HG02970 (cell line): Measurements from ENCODE around the gene FZD7.

Experiments
- ATAC-seq: cut with Tn5 transposase; IDR thresholded peaks from one replicate; pipeline ENCODE4 v1.9.1; 2021; ENCODE audit warnings: mild to moderate bottlenecking, moderate library complexity, moderate number of reproducible peaks; ENCODE audit not compliant: unreplicated experiment, low FRiP score

FZD7 gene

DNA sequence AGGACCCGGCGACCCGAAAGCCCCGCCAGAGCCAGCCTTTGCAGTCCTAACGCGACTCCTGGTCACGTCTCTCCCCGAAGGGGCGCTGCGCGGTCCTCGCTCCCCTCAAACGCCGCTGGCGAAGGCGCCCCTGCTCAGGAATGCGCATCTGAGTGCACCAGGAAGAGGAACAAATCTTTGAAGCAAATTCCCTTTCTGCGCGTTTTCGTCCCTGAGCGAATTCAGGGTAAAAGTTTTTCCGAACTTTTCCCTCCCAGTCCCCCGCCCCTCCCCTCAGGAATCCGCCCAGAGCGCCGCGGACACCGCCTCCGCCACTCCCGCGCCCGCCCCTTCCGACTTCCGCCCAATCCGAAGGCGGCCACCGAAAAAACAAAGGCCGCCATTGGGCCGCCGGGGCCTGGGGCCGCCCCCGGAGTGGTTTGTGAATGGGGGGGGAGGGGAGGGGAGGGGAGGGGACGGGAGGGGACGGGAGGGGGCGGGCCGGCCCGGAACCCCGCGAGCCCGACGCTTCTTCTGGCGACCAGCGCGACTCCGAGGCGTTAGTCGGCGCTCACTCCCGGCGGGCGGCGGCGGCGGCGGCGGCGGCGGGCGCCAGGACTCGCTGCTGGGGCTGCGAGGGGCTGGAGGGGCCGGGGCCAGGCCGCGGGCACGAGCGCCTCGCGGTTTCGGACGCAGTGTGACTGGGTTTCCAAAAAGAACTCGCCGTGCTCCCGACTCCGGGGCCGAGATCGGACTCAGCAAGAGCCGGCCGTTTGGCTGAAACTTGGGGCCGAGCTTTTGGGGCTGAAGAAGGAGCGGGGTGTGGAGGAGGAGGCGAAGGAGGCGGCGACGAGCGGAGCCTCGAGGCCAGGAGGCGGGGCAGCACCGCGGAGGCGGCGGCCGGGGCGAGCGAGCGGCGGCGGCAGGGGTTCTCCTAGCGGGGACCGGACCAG lies at the start of gene FZD7:
FZD7 (plus strand) TSS at position 539 of the 932 bp plus-strand sequence. CDS start 793 bp downstream, outside the sequence.
- ATAC-seq, result peak; percentile 73

DNA sequence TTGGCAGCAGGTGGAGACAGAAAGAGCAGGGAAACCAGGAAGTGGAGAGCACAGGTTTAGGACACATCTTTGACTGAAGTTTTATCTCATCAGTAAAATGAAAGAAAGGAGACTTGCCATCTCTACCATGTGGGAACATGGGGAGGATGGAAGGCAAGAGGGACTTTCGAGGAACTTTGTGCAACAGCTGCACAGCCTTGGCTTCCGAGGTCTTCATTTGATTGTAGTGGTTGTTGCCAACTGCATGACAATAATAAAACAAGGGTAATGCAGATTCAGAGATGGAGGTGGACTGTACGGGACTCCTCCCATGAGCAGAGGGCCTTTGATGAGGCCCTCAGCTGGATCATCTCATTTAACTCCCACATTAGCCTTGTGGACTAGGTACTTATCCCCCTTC lies 49.3 kb upstream of the FZD7 start:
- ATAC-seq, result no peak

DNA sequence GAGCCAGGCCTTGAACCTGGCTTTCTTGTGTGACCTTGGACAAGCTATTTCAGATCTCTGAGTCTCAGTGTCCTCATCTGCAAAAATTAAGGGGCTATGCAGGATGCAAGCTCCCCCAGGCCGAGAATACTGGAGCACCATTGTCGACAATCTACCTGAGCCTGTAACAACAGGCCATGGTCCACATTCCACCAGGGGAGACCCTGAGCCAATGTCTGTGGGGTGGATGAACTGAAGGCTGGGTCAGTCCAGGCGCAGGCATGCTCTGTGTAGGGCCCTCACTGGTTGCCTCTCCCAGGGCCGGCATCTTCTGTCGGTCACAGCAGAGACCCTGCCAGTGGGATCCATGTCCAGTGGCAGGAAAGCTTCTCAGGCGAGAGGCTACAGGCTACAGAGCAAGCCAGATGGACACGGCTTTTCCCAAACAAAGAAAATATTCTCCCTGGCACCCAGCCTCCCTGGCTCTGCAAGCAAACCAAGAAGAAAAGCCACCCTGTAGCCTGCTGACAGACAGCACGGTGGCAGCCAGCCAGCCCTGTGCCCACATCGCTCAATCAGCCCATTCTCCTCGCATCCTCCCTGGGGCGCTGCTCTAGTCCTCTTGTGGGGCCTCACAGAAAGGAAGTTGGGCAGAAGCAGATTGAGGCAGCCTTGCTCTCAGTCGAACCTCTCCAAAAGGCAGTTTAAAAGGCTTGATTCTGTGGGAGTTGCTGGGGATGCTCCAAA lies 48.7 kb upstream of the FZD7 start:
- no peak for ATAC-seq

DNA sequence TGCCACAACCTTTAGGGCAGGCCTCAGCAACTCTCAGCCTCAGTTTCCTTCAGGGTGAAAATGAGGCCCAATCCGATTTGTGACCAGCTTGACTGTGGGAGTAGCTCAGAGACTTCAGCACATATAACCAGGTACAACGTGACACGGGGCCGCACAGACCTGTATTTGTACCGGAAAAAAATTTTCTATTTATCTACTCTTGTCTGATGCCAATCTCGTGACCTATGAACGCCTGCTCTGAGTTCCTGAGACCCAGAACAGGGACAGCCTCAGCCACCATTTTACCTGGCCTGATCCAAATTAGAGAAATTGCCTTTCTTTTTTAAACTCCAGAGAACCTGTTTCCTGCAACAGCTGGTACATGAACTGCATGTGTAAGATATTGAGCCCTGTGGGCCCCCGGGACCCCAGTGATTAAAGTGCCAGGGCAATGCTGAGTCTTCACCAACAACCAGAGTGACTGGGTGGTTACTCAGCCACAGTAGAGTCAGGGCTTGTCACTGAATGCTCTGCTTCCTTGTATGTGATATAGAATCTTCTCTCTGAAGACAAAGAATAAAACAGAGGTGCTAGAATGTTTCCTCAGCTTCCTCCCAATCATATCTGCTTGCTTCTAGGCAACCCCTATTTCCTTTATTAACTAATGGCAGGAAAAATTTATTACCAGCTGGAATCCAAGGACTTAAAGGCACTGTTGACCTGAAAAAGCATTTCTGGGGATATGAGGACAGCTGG lies 47.8 kb upstream of the FZD7 start:
- ATAC-seq, result no peak

DNA sequence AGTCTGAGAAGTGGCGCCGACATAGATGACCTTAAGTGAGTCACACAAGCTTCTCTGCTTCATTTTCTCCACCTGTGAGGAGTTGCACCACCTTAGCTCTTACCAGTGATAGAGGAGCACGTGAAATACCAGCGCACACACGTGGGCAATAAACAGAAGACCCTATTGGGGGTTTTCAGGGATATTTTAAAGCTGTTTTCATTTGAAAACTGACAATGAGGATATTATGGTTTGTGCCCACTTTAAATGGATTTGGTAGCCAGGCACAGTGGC lies 47.3 kb upstream of the FZD7 start:
- ATAC-seq, result no peak

DNA sequence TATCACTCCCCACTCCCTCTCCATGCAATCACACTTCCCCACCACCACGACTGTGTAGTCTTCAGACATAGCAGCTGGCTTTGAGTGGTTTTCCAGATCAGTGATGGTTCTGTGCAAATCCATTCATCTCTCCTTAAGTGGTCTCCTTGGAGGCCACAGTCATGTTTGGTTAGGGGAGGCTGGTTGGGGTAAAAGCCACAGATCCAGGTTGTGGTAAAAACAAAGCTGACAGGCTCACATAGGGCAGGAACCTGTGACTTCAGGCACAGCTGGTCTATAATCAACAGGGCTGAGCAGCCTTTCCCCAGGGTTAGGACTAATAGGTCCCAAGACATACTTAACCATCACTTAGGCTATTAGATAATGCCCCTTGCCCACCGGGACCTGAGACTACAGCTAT lies 46.2 kb upstream of the FZD7 start:
- ATAC-seq, result no peak

DNA sequence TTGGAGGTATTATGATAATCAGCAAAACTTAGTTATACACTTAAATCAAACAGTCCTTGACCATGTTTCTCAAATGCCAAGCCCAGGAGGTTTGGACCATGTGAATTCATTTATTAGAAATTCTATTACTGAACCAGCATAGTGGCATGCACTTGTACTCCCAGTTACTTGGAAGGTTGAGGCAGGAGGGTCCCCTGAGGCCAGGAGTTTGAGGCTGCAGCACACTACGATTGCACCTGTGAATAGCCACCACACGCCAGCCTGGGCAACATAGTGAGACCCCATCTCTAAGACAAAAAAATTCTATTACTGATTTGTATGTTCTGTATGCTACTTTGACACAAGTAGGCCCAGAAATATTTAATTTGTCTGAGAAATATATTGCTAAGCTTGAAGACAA lies 43.6 kb upstream of the FZD7 start:
- no peak for ATAC-seq

DNA sequence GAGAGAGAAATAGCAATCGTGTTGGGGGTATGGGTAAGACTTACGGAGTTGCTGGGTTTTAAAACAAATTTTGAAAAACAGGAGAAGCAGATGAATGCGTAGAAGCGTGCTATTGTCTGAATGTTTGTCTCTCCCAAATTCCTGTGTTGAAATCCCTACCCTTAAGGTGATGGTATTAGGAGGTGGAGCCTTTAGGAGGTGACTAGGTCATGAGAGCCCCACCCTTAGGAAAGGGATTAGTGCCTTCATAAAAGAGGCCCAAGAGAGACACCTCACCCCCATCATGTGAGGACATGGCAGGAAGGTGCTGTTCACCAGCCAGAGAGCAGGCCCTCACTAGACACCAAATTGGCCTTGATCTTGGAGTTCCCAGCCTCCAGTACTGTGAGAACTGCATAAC lies 40.7 kb upstream of the FZD7 start:
- ATAC-seq, result no peak

DNA sequence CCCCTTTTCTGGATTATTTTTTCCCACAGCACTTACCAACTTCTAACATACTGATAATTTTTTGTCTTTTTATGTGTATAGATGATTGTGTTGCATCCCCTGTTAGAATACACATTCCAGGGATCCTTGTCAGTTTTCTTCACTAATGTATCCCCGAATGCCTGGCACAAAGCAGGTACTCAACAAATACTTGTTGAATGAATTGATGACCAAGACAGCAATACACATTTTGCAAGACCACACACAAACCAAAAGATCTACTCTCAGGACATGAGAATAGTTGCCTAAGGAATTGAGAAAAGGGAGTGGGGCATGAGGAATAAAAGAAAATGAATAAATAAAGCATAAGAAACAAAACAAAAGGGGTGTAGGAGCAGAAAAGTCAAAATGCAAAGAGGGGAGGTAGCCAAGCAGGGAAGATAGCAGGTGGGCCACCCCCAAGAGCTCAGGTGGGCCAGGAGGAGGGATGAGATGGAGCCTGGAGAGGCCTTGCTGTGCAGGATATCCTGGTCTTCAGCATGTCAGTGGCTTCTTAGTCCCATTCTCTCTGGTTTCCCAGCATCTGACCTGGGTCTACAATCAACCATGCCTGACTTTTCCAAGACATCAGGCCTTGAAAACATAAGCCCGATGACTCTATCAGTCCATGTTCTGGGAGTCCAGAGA lies 38.5 kb upstream of the FZD7 start:
- no peak for ATAC-seq

DNA sequence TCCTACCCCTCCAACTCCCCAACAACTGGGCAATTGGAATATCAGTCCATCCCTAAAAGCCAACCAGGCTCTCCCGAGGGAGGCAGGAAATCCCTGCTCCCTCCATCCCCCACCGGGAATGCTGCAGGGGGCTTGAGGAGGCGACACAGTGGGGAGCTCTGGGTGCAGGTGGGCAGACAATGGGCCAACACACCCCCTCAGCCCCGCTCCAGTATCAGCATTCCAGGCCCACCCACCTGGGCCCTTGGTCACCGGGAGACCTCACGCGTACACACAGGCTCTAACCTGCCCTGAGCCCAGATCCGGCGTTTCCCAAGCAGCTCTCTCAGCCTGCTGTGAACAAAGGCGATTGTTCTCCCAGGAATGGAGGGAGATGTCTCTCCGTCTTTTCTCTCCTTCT lies 37.6 kb upstream of the FZD7 start:
- ATAC-seq, result no peak

DNA sequence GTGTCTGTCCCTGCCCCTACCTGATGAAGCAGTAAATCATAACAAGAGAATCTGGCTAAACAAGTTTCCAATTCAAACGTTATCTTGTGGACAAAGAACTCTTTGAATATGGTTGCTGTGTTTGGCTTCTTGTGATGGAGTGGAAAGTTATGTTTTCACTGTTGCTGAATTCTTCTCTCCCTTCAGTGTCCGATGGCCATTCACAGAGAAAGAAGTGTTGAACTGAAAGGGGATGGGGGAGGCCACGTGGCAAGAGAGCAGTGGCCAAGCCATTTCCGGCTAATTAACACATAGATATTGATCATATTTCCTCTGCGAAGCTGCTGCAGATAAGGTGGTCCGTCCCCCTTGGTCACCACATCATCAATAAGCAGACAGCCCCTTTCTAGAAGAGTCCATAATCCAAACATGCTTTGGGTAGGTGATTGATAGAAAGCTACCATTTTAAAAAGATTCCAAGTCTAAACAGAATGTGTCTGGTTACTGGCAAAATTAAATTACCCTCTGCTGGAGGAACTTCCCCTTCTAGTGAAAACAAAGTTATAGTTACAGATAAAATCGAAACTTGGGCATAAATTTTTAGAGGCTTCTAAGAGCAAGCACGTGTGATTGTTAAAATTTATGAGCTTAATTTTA lies 36.9 kb upstream of the FZD7 start:
- ATAC-seq, result no peak

DNA sequence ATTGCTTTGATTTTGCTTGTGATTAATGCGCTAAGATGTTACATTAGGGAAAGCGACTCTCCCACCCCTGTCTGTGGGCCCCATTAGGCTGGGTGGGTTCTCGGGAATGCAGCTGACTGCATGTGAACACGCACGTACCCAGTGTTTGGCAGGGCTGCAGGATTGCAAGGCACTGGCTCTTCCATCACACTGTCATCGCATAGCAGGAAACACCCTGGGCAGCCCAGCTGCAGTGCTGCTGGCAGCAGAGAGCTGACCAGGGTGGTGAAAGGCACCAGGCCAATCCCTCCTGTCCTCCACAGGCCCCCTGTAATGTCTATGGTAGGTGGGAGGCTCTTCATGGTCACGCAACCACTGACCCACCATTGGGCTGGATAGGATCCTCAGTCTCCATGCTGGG lies 34.4 kb upstream of the FZD7 start:
- no peak for ATAC-seq

DNA sequence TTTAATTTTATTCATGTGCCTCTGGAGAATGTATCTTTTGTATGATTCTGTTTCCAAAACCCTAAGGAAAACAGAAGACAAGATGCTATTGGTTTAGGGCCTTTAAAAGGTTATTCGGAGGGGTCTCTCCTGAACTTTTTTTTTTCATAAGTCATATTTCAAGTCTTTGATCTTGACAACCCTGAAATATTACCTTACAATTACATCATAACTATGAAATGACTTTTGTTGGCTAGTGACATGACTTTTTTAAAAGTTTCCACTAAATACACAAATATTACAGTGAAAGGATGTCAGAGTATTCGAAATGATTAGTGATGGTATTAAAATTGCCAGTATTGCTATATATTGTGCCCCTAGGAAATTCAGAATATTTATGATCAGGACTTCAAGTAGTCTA lies 31.8 kb upstream of the FZD7 start:
- no peak for ATAC-seq

DNA sequence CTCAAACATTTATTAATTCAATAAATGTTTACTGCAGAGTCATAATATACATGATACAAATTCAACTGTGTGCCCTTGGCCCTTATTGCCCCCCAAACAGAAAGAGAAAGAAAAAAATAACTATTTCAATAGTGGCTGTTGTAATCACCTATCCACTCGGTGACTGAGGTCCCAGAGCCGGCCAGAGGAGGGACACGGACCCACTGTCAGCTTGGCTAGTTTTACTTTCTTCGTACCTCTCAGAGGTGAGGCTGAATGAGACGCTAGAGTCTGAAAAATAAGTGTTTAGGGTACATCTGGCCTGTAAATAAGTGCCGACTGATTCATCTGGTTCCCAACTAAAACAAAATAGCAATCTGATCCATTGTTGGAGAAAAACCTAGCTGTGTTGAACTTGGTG lies 31.3 kb upstream of the FZD7 start:
- ATAC-seq, result no peak

DNA sequence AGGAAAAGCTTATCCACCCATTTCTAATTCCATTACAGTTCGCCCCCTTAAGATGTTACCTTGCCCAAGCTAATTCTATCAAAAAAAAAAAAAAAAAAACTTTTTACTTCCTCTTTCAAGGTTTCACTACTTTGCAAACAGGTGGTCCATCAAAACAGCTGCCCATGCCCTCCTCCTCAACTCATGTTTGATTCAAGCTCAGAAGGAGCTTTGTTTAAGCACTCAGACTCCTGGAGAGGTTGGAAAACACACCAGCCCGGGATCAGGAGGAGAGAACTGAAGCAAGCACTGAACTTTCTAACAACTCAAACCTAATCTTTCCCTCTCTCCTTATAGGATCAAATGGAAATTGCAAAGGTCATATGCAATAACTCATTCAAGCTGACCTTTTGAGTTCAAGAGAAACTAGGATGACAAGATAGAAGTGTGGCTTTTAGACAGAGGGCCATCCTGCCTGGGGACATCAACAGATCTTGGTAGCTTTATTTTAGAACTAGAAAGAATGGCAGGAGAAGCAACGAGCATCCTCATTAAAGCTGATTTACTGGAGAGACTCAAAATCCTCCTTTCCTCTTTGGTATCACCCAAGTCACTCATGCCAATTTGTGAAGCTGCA lies 28.3 kb upstream of the FZD7 start:
- ATAC-seq, result no peak

DNA sequence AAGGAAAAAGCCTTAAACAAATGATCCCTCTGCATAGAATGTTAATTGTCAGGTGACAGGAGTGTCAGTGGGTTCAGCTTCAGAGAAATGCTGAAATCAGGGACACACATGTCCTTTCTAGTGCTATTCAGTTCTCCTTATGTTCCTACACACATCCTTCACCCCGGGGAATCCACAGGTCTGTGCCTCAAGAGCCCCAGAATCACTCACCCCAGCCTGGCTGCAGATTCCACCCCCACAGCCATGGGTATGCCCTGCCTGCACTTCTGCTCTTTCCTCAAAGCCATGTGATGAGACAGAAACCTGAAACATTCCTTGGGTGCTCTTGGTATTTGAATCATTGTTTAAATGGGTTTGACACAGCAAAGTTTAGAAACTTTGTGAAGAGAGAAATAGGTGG lies 27.4 kb upstream of the FZD7 start:
- no peak for ATAC-seq

DNA sequence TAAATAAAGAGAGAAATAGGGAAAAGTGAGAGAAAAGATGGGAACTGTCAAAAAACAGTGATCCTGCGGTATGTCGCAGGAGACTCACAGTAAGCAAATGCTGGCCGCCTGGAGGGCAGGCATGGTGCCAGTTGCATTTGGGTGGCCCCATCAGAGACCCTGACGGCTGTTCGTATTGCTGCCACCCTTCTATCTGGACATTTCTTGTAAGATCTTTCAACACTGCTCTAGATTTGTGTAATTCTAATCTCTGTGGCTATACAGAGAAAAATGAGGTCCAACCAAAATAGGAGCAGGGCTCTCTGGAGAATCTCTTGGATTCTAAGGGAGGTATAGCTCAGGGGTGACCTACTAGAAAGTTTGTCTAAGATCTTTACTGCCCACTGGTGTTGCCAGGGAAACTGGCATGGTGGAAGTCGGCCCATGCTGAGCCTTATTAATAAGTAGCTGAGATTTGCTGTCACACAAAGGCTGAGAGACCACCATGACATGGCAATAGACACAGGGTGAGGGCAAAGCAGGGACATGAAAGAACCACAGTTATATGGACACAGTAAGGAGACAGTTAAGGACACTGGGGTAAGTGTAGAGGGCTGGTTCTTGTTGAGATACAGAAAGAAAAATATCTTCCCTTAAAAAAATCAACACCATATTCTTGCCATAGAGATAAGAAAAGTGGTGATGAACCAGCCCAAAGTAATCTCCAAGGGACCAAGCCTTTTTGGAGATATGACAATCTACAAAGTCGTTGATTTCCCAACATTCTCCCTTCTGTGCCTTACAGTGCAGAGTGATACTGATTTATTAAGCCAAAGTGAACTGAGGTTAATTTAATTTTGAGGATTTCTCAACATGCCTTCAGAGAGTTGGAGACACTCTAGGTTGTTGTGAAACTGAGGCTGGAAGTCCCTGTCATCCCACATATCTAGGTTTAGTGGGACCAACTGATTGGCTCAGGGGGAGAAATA lies 26.4 kb upstream of the FZD7 start:
- no peak for ATAC-seq

DNA sequence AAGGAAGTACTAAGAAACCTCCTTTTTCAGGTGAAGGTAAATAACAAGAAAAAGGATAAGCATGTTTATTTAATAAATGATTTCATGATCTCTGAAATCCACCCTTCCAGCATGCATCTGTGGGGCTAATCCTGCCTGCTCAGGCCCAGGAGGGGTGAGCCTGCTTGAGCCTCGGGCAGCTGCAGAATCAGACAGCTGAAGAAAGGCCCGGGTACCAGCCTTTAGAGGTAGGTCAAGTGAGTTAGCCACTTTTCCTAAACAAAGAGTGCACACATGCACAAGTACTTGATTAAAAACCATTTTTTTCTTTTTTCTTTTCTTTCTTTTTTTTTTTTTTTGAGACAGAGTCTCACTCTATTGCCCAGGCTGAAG lies 25.7 kb upstream of the FZD7 start:
- ATAC-seq, result no peak

DNA sequence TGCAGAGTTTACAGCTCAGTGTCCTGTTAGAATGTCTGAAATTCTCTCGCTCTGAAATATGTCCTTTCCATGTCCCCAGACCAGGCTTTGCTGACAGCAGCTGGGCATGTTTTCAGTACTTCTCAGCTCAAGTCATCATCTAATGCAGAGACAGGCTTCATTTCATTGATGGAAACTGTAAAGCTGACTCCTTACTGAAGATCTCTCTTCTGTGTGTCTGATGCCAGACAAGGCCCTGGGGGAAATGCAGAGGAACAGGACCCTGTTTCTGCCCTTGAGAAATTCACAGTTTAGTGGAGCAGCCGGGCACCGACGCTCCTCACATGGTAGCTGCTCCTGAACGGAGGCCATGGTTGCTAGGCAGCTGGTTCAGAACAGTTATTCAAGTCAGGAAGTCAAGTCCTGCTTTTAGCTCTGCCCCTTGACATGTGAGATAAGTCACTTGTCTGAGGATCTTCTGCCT lies 24.6 kb upstream of the FZD7 start:
- ATAC-seq, result no peak
